HCT116 (cell line): ENCODE measurements around the gene MINDY3. TPM values are rescaled to one million over a fixed set of nuclear protein-coding genes. Genes with fewer than 3 reads are reported as not detected.

Experiments
- ATAC-seq: fragments of 200-7000 bp; cut with Tn5 transposase; 2 replicates; pipeline ENCODE4 v1.9.1; 2020; ENCODE audit warnings: mild to moderate bottlenecking, moderate library complexity
- BruUV-seq: library from RNA; stranded (reverse); fragments of 400-500 nt; replicated peaks from 2 replicates; lab custom pipeline; 2021; lab: Mats Ljungman, UMichigan
- CTCF ChIA-PET: fragments of 300-600 bp; sonication (Branson Sonifier 250); formaldehyde crosslinking; loops from one replicate; lab custom pipeline; 2021; ENCODE audit warnings: antibody characterized with exemption; lab: Charles Lee
- POLR2A ChIA-PET: fragments of 300-600, 350-600 bp; sonication (Branson Sonifier 250); formaldehyde crosslinking; loops from one replicate; lab custom pipeline; 2021; ENCODE audit warnings: antibody characterized with exemption; lab: Charles Lee
- RAD21 ChIA-PET, 2 experiments: fragments of 300-600 bp; sonication (Branson Sonifier 250); formaldehyde crosslinking; loops; one replicate each; lab custom pipeline; 2023; ENCODE audit warnings: low total read pairs in 2 of 2; ENCODE audit not compliant: uncharacterized antibody in 2 of 2, unreplicated experiment in 2 of 2, low non-redundant PET in 1 of 2; lab: Charles Lee
- DNase-seq: peaks from one replicate; pipeline ENCODE4 v3.0.0-alpha.2; 2010; ENCODE audit warnings: low read depth, low spot score
- H2AFZ ChIP-seq: fragments of 200-600 bp; shearing (Covaris generic), sonication (generic); 2 replicates; pipeline ENCODE4 v1.6.1; 2017; ENCODE audit warnings: low read depth, mixed run types, mixed read lengths, antibody characterized with exemption, low read length; ENCODE audit not compliant: poor library complexity, severe bottlenecking
- H3K27ac ChIP-seq: 2 replicates; pipeline ENCODE4 v1.5.1; 2012; ENCODE audit warnings: low read depth, low read length
- H3K27me3 ChIP-seq: fragments of 200-600 bp; sonication (generic); 2 replicates; pipeline ENCODE4 v1.6.1; 2016; ENCODE audit warnings: mixed run types, low read length, mixed read lengths; ENCODE audit not compliant: insufficient read depth
- H3K36me3 ChIP-seq, 2 experiments: fragments of 200-500 bp in 1 of 2; fragments of 200-600 bp in 1 of 2; sonication (Bioruptor generic) in 1 of 2; sonication (generic) in 1 of 2; 2 replicates each; pipeline versions ENCODE4 v1.5.1 to v1.6.1; 2014 to 2016; ENCODE audit warnings: low read length in 2 of 2, inconsistent platforms in 1 of 2, mixed read lengths in 1 of 2, mixed run types in 1 of 2; ENCODE audit not compliant: insufficient read depth in 2 of 2, control insufficient read depth in 1 of 2
- H3K4me1 ChIP-seq, 2 experiments: fragments of 200-600 bp in 1 of 2; sonication (generic) in 1 of 2; 2 replicates each; pipeline versions ENCODE4 v1.5.1 to v1.6.1; 2012 to 2017; ENCODE audit warnings: low read length in 2 of 2, inconsistent platforms in 1 of 2, mild to moderate bottlenecking in 1 of 2, mixed read lengths in 1 of 2, mixed run types in 1 of 2, moderate library complexity in 1 of 2; ENCODE audit not compliant: insufficient read depth in 2 of 2, control insufficient read depth in 1 of 2
- H3K4me2 ChIP-seq: fragments of 200-600 bp; sonication (generic); 2 replicates; pipeline ENCODE4 v1.6.1; 2017; ENCODE audit warnings: mixed run types, low read length, mixed read lengths
- H3K4me3 ChIP-seq, 2 experiments: fragments of 200-600 bp in 1 of 2; sonication (generic) in 1 of 2; replicated peaks in 1 of 2; 2 replicates each; pipeline ENCODE4 v1.5.1; 2011 to 2016; ENCODE audit warnings: low read length in 2 of 2, control low read depth in 1 of 2, low read depth in 1 of 2, mild to moderate bottlenecking in 1 of 2, mixed read lengths in 1 of 2, mixed run types in 1 of 2
- H3K79me2 ChIP-seq: fragments of 200-600 bp; sonication (generic); 2 replicates; pipeline ENCODE4 v1.6.1; 2017; ENCODE audit warnings: mild to moderate bottlenecking, mixed run types, low read length, moderate library complexity, mixed read lengths; ENCODE audit not compliant: insufficient read depth
- H3K9ac ChIP-seq: fragments of 200-600 bp; sonication (generic); 2 replicates; pipeline ENCODE4 v1.6.1; 2016; ENCODE audit warnings: low read length, mixed read lengths
- H3K9me2 ChIP-seq: fragments of 200-600 bp; sonication (generic), shearing (Covaris generic); 2 replicates; pipeline ENCODE4 v1.6.1; 2017; ENCODE audit warnings: mixed run types, mild to moderate bottlenecking, moderate library complexity; ENCODE audit not compliant: insufficient read depth
- H3K9me3 ChIP-seq, 2 experiments: fragments of 200-500 bp in 1 of 2; fragments of 200-600 bp in 1 of 2; sonication (Bioruptor generic) in 1 of 2; sonication (generic) in 1 of 2; 2 replicates each; pipeline ENCODE4 v1.6.1; 2014 to 2017; ENCODE audit warnings: low read length in 2 of 2, mixed read lengths in 2 of 2, inconsistent platforms in 1 of 2, low read depth in 1 of 2, mild to moderate bottlenecking in 1 of 2, mixed run types in 1 of 2, moderate library complexity in 1 of 2; ENCODE audit not compliant: control insufficient read depth in 1 of 2, insufficient read depth in 1 of 2
- H4K20me1 ChIP-seq: fragments of 200-600 bp; sonication (generic), shearing (Covaris generic); 2 replicates; pipeline ENCODE4 v1.6.1; 2017; ENCODE audit warnings: mixed run types, mild to moderate bottlenecking, moderate library complexity; ENCODE audit not compliant: insufficient read depth
- CBX3 ChIP-seq: IDR thresholded peaks from 2 replicates; pipeline ENCODE4 v1.6.1; 2012; ENCODE audit warnings: low read depth
- EGR1 ChIP-seq: IDR thresholded peaks from 2 replicates; pipeline ENCODE4 v1.6.1; 2012; ENCODE audit warnings: low read depth
- ELF1 ChIP-seq: IDR thresholded peaks from 2 replicates; pipeline ENCODE4 v1.6.1; 2012; ENCODE audit warnings: low read depth, borderline replicate concordance
- EZH2phosphoT487 ChIP-seq: fragments of 200-600 bp; IDR thresholded peaks from 2 replicates; pipeline ENCODE4 v1.6.1; 2018; ENCODE audit warnings: antibody characterized with exemption, borderline replicate concordance
- JUND ChIP-seq: IDR thresholded peaks from 2 replicates; pipeline ENCODE4 v1.6.1; 2012
- POLR2A ChIP-seq: IDR thresholded peaks from 2 replicates; pipeline ENCODE4 v1.7.0; 2011; ENCODE audit warnings: borderline replicate concordance; ENCODE audit not compliant: insufficient read depth, insufficient read length; ENCODE audit errors: extremely low read depth
- RAD21 ChIP-seq: IDR thresholded peaks from 2 replicates; pipeline ENCODE4 v1.6.1; 2012; ENCODE audit warnings: low read depth, mild to moderate bottlenecking
- SP1 ChIP-seq: IDR thresholded peaks from 2 replicates; pipeline ENCODE4 v1.6.1; 2012; ENCODE audit warnings: low read depth
- SRF ChIP-seq: IDR thresholded peaks from 2 replicates; pipeline ENCODE4 v1.6.1; 2012; ENCODE audit warnings: low read depth
- TCF7L2 ChIP-seq: IDR thresholded peaks from 2 replicates; pipeline ENCODE4 v1.7.0; 2011; ENCODE audit warnings: borderline replicate concordance, inconsistent platforms; ENCODE audit not compliant: insufficient read depth, insufficient read length; ENCODE audit errors: extremely low read depth
- ZBTB33 ChIP-seq: IDR thresholded peaks from 2 replicates; pipeline ENCODE4 v1.6.1; 2011; ENCODE audit warnings: mild to moderate bottlenecking, low read length, moderate library complexity; ENCODE audit not compliant: insufficient replicate concordance; ENCODE audit errors: extremely low read depth
- ZFX ChIP-seq: fragments of 450-650 bp; IDR thresholded peaks from 2 replicates; pipeline ENCODE4 v1.6.1; 2017
- ZNF274 ChIP-seq: fragments of 200-500 bp; sonication (Bioruptor generic); IDR thresholded peaks from 2 replicates; pipeline ENCODE4 v1.6.1; 2014; ENCODE audit warnings: mild to moderate bottlenecking, low read depth, low read length, inconsistent platforms
- intact Hi-C: fragments of 100-400 bp; cut with micrococcal nuclease; formaldehyde crosslinking; loops from 2 replicates; pipeline ENCODE4 v1.10.0; 2022
- total RNA-seq: library from RNA; stranded (reverse); gene quantifications from one replicate; pipeline ENCODE4 v1.2.1, GENCODE V29; 2021; ENCODE audit not compliant: unreplicated experiment
- TF ChIP-seq, protein P1 (sequence below): IDR thresholded peaks from 2 replicates; pipeline ENCODE4 v1.6.1; 2012

MINDY3 gene
- total RNA-seq, 1 experiment from 2014 or later = 15.5 TPM

GRCh38 chr10:15760681-15761080 lies 99.6 kb downstream of the MINDY3 start:
- Histone ChIP-seq H4K20me1 (no peaks in the 10 kb centered on the region), H3K4me3 (no peak overlapping the region), H3K27ac (no peak overlapping the region), H3K9me3 (no peaks in the 10 kb centered on the region), H3K79me2 (no peaks in the 10 kb centered on the region), H3K4me2 (no peak overlapping the region), H3K9ac (no peak overlapping the region), H3K4me1 (no peaks in the 10 kb centered on the region), H3K36me3 (no peaks in the 10 kb centered on the region), H3K27me3 (peaks cover 6% of the 10 kb centered on the region; the same call in 1 of the 2 replicates), H3K9me2 (no peaks in the 10 kb centered on the region), H2AFZ (no peak overlapping the region)
- no peak for ATAC-seq
- ChIA-PET POLR2A (no interaction called here), RAD21 (no interaction called here), CTCF (no interaction called here)
- TF ChIP-seq ZNF274 (no peak), POLR2A (no peak), EGR1 (no peak), JUND (no peak), SP1 (no peak), ELF1 (no peak), ZFX (no peak), TCF7L2 (no peak), EZH2phosphoT487 (no peak), SRF (no peak), CBX3 (no peak), ZBTB33 (no peak), RAD21 (no peak)
- TF ChIP-seq, protein P1, sequence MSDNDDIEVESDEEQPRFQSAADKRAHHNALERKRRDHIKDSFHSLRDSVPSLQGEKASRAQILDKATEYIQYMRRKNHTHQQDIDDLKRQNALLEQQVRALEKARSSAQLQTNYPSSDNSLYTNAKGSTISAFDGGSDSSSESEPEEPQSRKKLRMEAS = no peak
- BruUV-seq = no TSS peak
- DNase-seq = no peak
- intact Hi-C loops = no loop called here
